HG03097 (cell line): ENCODE data around the gene CFAP73.

Experiments used
- ATAC-seq: cut with Tn5 transposase; IDR thresholded peaks from one replicate; pipeline ENCODE4 v1.9.1; 2021; ENCODE audit not compliant: unreplicated experiment, low FRiP score

The CFAP73 gene

DNA sequence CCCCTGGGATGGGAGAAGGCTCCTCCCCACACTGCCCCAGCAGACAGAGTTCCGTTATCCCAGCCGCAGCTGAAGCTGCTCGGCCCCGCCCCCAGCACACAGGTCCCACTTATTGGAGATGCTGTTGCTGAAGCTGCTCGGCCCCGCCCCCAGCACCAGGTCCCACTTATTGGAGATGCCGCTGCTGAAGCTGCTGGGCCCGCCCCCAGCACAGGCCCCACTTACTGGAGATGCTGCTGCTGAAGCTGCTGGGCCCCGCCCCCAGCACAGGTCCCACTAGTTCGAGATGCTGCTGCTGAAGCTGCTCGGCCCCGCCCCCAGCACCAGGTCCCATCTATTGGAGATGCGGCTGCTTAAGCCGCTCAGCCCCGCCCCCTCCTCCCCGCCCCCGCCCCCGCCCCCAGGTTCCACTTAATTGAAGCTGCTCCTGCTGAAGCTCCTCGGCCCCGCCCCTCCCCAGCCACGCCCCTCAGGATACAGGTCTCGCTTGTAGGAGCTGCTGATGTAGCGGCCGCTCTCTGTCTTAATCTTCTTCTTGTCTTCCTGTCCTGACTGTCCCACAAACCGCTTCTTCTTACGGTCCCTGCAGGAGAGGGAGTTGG lies 12.0 kb downstream of the CFAP73 start:
- no peak for ATAC-seq

- ATAC-seq, result no peak
Observed at GRCh38 chr12:113162102-113163029, 12.8 kb downstream of the CFAP73 start.

- no peak for ATAC-seq
Observed at GRCh38 chr12:113163030-113163360, 13.5 kb downstream of the CFAP73 start.

- ATAC-seq, result no peak
Observed at GRCh38 chr12:113164014-113164413, 14.5 kb downstream of the CFAP73 start.

GRCh38 chr12:113165521-113166450 lies 16.3 kb downstream of the CFAP73 start:
- ATAC-seq, result no peak

- ATAC-seq, result no peak
Observed at GRCh38 chr12:113167868-113168267, 18.3 kb downstream of the CFAP73 start.

DNA sequence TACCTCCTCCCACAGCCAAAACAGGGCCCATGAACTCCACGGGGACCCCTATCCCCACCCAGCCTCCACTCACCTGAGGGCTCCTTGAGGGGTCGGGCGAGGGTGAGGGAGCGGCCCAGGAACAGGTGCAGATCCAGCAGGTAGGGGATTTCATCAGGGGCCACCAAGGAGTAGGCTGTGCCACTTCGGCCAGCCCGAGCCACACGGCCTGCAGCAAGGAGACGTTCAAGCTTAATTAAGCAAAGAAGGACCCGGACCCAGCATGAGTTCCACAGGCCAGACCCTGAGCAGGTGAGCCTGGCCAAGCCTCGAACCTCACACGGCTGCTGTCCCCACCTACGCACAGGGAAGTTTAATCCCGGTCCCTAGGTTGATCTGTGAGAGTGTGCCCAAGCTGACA lies 20.2 kb downstream of the CFAP73 start:
- ATAC-seq, result no peak

- no peak for ATAC-seq
Observed at GRCh38 chr12:113170457-113170856, 20.9 kb downstream of the CFAP73 start.

DNA sequence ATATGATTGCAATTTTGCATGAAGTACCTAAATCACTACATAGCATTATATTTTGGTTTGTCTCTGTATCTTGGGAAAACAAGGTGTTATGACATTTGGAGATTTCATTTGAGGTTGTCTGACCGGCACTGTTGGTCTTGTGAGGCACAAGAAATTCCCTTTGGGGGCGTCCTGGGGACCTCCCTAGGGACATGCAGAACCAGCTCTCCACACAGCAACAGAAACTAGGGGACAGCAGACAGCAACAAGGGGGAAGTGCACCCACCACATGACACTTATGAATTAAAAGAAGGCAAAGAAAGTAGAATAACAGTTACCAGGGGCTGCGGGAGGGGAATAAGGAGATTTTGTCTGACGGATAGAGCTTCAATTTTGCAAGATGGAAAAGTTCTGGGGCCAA lies 21.4 kb downstream of the CFAP73 start:
- no peak for ATAC-seq

DNA sequence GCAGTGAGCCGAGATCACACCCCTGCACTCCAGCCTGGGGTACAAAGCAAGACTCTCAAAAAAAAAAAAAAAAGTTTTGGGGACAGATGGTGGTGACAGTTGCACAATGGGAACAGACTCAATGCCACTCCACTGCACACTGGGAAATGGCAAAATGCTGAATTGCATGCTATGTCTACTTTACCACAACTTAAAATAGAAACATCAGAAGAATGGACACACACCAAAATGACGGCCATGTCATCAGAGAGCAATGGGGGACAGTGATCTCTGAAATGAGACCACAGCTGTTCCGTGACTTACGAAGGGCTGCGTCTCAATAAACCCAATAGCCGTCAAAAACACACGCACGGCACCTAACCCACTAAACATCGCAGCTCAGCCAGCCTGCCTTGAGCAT lies 22.0 kb downstream of the CFAP73 start:
- no peak for ATAC-seq

DNA sequence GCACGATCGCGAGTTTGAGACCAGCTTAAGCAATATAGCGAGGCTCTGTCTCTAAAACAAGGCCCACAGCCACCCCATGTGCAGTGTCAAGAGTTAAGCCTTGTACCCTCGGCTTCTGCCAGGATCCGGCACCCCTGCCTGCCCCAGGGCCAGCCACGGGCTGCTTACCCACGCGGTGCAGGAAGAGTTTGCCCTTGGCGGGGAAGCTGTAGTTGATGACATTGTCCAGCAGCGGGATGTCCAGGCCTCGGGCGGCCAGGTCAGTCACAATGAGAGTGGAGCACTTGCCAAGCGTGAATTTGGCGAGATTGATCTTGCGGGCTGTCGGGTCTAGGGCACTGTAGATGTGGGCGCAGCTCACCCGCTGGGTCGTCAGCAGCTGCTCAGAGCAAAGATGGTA lies 22.7 kb downstream of the CFAP73 start:
- no peak for ATAC-seq

DNA sequence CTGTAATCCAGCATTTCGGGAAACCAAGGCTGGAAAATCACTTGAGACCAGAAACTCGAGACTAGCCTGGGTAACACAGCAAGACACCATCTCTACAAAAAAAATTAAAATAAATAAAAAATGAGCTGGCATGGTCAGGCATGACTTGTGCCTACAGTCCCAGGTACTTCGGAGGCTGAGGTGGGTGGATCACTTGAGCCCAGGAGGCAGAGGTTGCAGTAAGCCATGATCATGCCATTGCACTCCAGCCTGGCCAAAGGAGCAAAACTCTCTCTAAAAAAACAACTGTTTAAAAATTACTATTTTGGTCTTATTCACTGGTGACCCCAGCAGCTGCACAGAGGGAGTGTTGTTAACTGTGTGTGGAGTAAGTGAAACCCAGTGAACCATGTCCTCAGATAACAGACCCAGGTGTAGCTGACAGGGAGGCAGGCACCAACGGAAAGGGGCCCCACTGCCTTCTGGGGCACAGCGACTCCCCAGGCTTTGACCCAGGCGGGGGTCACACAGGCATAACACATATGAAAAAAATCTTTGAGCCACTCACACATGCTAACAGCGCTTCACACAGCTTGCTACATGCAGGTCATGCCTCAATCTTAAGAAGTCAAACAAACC lies 23.7 kb downstream of the CFAP73 start:
- ATAC-seq, result no peak

GRCh38 chr12:113174461-113175384 lies 25.2 kb downstream of the CFAP73 start:
- no peak for ATAC-seq

DNA sequence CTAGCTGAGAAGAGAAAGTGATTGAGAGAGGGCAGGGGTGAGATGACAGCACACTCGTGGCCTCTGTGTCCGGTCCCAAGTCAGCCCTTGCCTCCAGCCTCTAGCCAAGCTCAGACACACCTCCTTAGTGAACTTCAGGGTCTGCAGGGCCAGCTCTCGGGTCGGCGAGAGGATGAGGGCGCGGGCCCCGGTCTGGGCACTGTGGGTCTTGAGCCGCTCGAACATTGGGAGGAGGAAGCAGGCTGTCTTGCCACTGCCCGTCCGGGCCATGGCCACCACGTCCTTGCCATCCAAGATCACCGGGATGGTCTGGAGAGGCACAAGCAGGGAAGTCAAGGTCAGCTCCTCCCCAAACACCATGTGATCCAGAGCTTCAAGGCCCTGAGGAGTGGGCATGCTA lies 29.5 kb downstream of the CFAP73 start:
- no peak for ATAC-seq

- ATAC-seq, result no peak
Observed at GRCh38 chr12:113180333-113180732, 30.8 kb downstream of the CFAP73 start.

DNA sequence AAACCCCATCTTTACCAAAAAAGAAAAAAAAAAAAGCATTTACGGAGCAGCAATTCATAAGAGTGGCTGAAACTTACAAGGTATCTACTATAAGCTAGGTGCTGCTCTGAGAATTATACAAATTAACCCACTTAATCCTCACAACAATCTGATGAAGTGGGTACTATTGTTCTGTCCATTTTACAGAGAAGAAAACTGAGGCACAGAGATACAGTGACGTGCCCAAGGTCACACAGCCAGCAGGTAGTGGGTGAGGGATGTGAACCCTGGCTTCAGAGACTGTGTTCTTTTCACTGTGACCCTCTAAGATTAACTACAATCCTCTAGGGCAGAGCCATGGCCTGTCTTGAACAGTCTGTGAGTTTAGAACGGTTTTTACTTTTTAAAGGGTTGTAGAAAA lies 32.5 kb downstream of the CFAP73 start:
- no peak for ATAC-seq

- ATAC-seq, result no peak
Observed at GRCh38 chr12:113183030-113183589, 33.6 kb downstream of the CFAP73 start.

- peak; percentile 40 for ATAC-seq
Observed at GRCh38 chr12:113184098-113184899, 34.8 kb downstream of the CFAP73 start.

GRCh38 chr12:113184900-113185179 lies 35.3 kb downstream of the CFAP73 start:
- peak; percentile 80 for ATAC-seq
